K562 (cell line): ENCODE measurements around the gene NIPA2. TPM values are rescaled to one million over a fixed set of nuclear protein-coding genes. Genes with fewer than 3 reads are reported as not detected.

ENCODE experiments used
- ATAC-seq: fragments of 200-7000 bp; cut with Tn5 transposase; 3 replicates; pipeline ENCODE4 v1.9.1; 2020; ENCODE audit warnings: moderate library complexity
- BruUV-seq: library from RNA; stranded (reverse); fragments of 400-500 nt; replicated peaks from 2 replicates; lab custom pipeline; 2021; lab: Mats Ljungman, UMichigan
- CTCF ChIA-PET: fragments of 300-600 bp; formaldehyde crosslinking; extraction: SDS; loops from one replicate; lab custom pipeline; 2021; ENCODE audit warnings: low intra/inter-chr PET ratio; lab: Yijun Ruan, JAX
- POLR2A ChIA-PET: fragments of 300-600, 350-650 bp; sonication (Branson Sonifier 250); formaldehyde crosslinking; extraction: SDS; loops from one replicate; lab custom pipeline; 2021; ENCODE audit warnings: antibody characterized with exemption, inconsistent platforms; lab: Yijun Ruan, JAX
- DNase-seq, 4 experiments: peaks; one replicate each; pipeline versions ENCODE4 v3.0.0 to v3.0.0-alpha.2; 2011 to 2018; ENCODE audit warnings: low spot score in 3 of 4, mixed read lengths in 3 of 4; ENCODE audit errors: extremely low read depth in 1 of 4
- FAIRE-seq: peaks from 2 replicates; lab custom pipeline; 2011; peaks lifted over from hg19 to GRCh38; lab: Jason Lieb, UNC
- H2AFZ ChIP-seq: 2 replicates; pipeline ENCODE4 v1.6.0; 2011; ENCODE audit warnings: low read depth, low read length, control low read depth, inconsistent platforms
- H3K27ac ChIP-seq: fragments of 200-600 bp; 3 replicates; pipeline ENCODE4 v1.8.0; 2011; ENCODE audit warnings: low read depth, mild to moderate bottlenecking, control low read depth, inconsistent platforms, low read length, moderate library complexity, mixed read lengths; ENCODE audit errors: extremely low read depth
- H3K27me3 ChIP-seq, 2 experiments: fragments of 300-600 bp in 1 of 2; 2 replicates in 1 of 2; 3 replicates in 1 of 2; pipeline versions ENCODE4 v1.6.0 to v1.8.0; 2011; ENCODE audit warnings: inconsistent platforms in 2 of 2, low read length in 2 of 2, mild to moderate bottlenecking in 1 of 2, mixed read lengths in 1 of 2, moderate library complexity in 1 of 2; ENCODE audit not compliant: control insufficient read depth in 2 of 2, insufficient read depth in 2 of 2
- H3K36me3 ChIP-seq: fragments of 300-600 bp; 3 replicates; pipeline ENCODE4 v1.8.0; 2011; ENCODE audit warnings: mild to moderate bottlenecking, low read length, inconsistent platforms; ENCODE audit not compliant: control insufficient read depth, insufficient read depth
- H3K4me1 ChIP-seq, 2 experiments: fragments of 200-600 bp in 1 of 2; replicated peaks in 1 of 2; 2 replicates in 1 of 2; 3 replicates in 1 of 2; pipeline versions ENCODE4 v1.5.1 to v1.8.0; 2011; ENCODE audit warnings: inconsistent platforms in 2 of 2, low read length in 2 of 2, mild to moderate bottlenecking in 1 of 2, mixed read lengths in 1 of 2, moderate library complexity in 1 of 2; ENCODE audit not compliant: control insufficient read depth in 2 of 2, insufficient read depth in 2 of 2
- H3K4me2 ChIP-seq: 2 replicates; pipeline ENCODE4 v1.6.1; 2011; ENCODE audit warnings: low read length, control low read depth, inconsistent platforms, mixed read lengths; ENCODE audit not compliant: insufficient read depth
- H3K4me3 ChIP-seq: fragments of 200-600 bp; sonication (generic), shearing (Covaris generic); 2 replicates; pipeline ENCODE4 v1.5.1; 2016; ENCODE audit warnings: control low read depth, inconsistent platforms
- H3K79me2 ChIP-seq: fragments of 200-600 bp; 3 replicates; pipeline ENCODE4 v1.8.0; 2011; ENCODE audit warnings: low read length, inconsistent platforms; ENCODE audit not compliant: control insufficient read depth, insufficient read depth
- H3K9ac ChIP-seq, 2 experiments: 2 replicates each; pipeline versions ENCODE4 v1.6.0 to v1.6.1; 2011; ENCODE audit warnings: low read depth in 2 of 2, low read length in 2 of 2, control low read depth in 1 of 2, inconsistent platforms in 1 of 2, mild to moderate bottlenecking in 1 of 2, mixed read lengths in 1 of 2; ENCODE audit not compliant: insufficient read depth in 1 of 2
- H3K9me1 ChIP-seq: one replicate; pipeline ENCODE4 v1.6.0; 2011; ENCODE audit warnings: inconsistent platforms, mild to moderate bottlenecking, low read length, moderate library complexity; ENCODE audit not compliant: control insufficient read depth, insufficient read depth
- H3K9me3 ChIP-seq: replicated peaks from 2 replicates; pipeline ENCODE4 v1.5.1; 2011; ENCODE audit warnings: low read depth, low read length, inconsistent platforms; ENCODE audit not compliant: control insufficient read depth, insufficient read depth
- H4K20me1 ChIP-seq: replicated peaks from 2 replicates; pipeline ENCODE4 v1.6.1; 2011; ENCODE audit warnings: low read length, inconsistent platforms, mixed read lengths; ENCODE audit not compliant: control insufficient read depth, insufficient read depth
- CEBPB ChIP-seq: fragments of 450-650 bp; IDR thresholded peaks from 2 replicates; pipeline ENCODE4 v1.6.1; 2016; ENCODE audit warnings: missing genetic modification characterization, missing compliant biosample characterization
- HSF4 ChIP-seq: fragments of 250-450 bp; sonication (Bioruptor Pico); IDR thresholded peaks from 2 replicates; pipeline ENCODE4 v2.1.2; 2022; ENCODE audit warnings: mild to moderate bottlenecking, moderate library complexity, borderline replicate concordance
- MIER1 ChIP-seq: fragments of 450-650 bp; IDR thresholded peaks from 2 replicates; pipeline ENCODE4 v1.6.1; 2016; ENCODE audit warnings: antibody characterized with exemption, mild to moderate bottlenecking, low read depth
- POLR2A ChIP-seq: fragments of 450-650 bp; conservative IDR thresholded peaks from 2 replicates; pipeline ENCODE4 v1.6.1; 2016
- RBM39 ChIP-seq: fragments of 200-400 bp; formaldehyde crosslinking; optimal IDR thresholded peaks from 2 replicates; pipeline ENCODE3; 2018; ENCODE audit warnings: low read depth, low read length
- ZFX ChIP-seq: sonication (generic); formaldehyde crosslinking; IDR thresholded peaks from 2 replicates; pipeline ENCODE4 v1.8.0; 2022; ENCODE audit warnings: mild to moderate bottlenecking, missing genetic modification reagents, moderate library complexity
- WGBS: fragments of 100-300 bp; shearing (Covaris generic); methylation state at CpG from one replicate; pipeline ENCODE4 v1.1.6; 2016; ENCODE audit warnings: low coverage, mixed read lengths; ENCODE audit not compliant: insufficient coverage; ENCODE audit errors: missing lambda C conversion rate; 5-methylcytosine and 5-hydroxymethylcytosine counted together
- in situ Hi-C: fragments of 300-500 bp; cut with MboI; formaldehyde crosslinking; loops from 4 replicates; pipeline ENCODE4 v1.15.0; 2018; ENCODE audit warnings: inconsistent platforms, mixed read lengths
- intact Hi-C: fragments of 100-400 bp; cut with micrococcal nuclease; formaldehyde crosslinking; loops from 2 replicates; pipeline ENCODE4 v1.14.2; 2022
- polyA plus RNA-seq, 8 experiments: library from polyadenylated mRNA; depleted of rRNA in 4 of 8; stranded (reverse) in 5 of 8; unstranded in 3 of 8; fragments of >200 nt; fragmentation: Nextera tagmentation in 2 of 8; fragmentation: Illumina TruSeq in 1 of 8; extraction: Ambion mirVana in 2 of 8; extraction: Trizol in 1 of 8; gene quantifications; 2 replicates each; pipeline versions ENCODE4 v1.2.1 to v1.2.3, GENCODE V29; 2011 to 2014; ENCODE audit warnings: inconsistent platforms in 1 of 8, missing spikeins in 1 of 8
- total RNA-seq, 7 experiments: library from RNA; depleted of rRNA in 6 of 7; stranded (reverse); fragments of >200 nt in 6 of 7; fragmentation: Illumina TruSeq in 2 of 7; extraction: Trizol in 2 of 7; gene quantifications; 2 replicates each; pipeline versions ENCODE4 v1.2.1 to v1.2.3, GENCODE V29; 2011 to 2021; ENCODE audit warnings: low replicate concordance in 1 of 7
- TF ChIP-seq, protein P1 (sequence below): IDR thresholded peaks from 2 replicates; pipeline ENCODE4 v1.6.1; 2016; ENCODE audit warnings: missing genetic modification characterization, missing compliant biosample characterization
- TF ChIP-seq, protein P2 (sequence below): fragments of 450-650 bp; formaldehyde crosslinking; IDR thresholded peaks from 2 replicates; pipeline ENCODE4 v1.4.0; 2020; ENCODE audit warnings: mild to moderate bottlenecking, mixed read lengths
- TF ChIP-seq, protein P3 (sequence below), 2 experiments: IDR thresholded peaks; 2 replicates each; pipeline ENCODE4 v1.6.1; 2011; ENCODE audit warnings: borderline replicate concordance in 1 of 2, control low read depth in 1 of 2, low read depth in 1 of 2, low read length in 1 of 2, mild to moderate bottlenecking in 1 of 2, mixed read lengths in 1 of 2, moderate library complexity in 1 of 2; ENCODE audit not compliant: insufficient read depth in 1 of 2, insufficient read length in 1 of 2, poor library complexity in 1 of 2, severe bottlenecking in 1 of 2; ENCODE audit errors: extremely low read depth in 1 of 2
- TF ChIP-seq, protein P4 (sequence below): fragments of 250-450 bp; sonication (Bioruptor Pico); IDR thresholded peaks from 2 replicates; pipeline ENCODE4 v1.5.0; 2021; ENCODE audit warnings: mild to moderate bottlenecking, borderline replicate concordance

NIPA2 gene
- total and polyA plus RNA-seq, 9 of the 15 experiments (the other 6 are each of a cell fraction or from before 2014, with no cell fraction given) = 18.7 to 107 (median 87.3) TPM

DNA sequence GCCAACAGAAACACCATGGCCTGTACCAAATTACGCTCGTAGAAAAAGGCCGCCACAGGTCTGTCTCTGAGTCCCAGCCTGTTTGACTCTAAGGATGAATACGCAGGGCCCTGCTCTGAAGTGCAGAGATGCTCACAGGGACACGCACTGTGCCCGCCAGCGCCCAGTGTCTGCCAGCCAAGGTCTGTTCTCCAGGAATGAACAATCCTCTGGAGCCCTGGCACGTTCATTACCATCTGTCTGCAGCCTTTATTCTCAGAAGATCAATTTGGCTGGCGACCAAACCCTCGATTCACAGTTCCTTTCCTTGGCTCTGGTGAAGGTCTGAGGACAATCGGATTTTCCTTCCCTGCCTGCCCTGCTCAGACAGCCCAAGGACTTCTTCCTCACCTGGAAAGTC is 66.3 kb downstream of the NIPA2 start:
- H4K20me1 ChIP-seq = no peaks in the 10 kb centered on the region
- WGBS = 83% methylated on average over 11 of the region's 11 CpGs
- no peak overlapping the region for H3K9ac ChIP-seq
- intact Hi-C loops = no loop called here
- no peaks in the 10 kb centered on the region for H3K27me3 ChIP-seq
- H3K36me3 ChIP-seq = peaks cover 45% of the 10 kb centered on the region; the same call in 2 of the 3 replicates
- ATAC-seq (no peak), FAIRE-seq (no peak), DNase-seq (no peak)
- BruUV-seq = no TSS peak
- TF ChIP-seq, protein P1, sequence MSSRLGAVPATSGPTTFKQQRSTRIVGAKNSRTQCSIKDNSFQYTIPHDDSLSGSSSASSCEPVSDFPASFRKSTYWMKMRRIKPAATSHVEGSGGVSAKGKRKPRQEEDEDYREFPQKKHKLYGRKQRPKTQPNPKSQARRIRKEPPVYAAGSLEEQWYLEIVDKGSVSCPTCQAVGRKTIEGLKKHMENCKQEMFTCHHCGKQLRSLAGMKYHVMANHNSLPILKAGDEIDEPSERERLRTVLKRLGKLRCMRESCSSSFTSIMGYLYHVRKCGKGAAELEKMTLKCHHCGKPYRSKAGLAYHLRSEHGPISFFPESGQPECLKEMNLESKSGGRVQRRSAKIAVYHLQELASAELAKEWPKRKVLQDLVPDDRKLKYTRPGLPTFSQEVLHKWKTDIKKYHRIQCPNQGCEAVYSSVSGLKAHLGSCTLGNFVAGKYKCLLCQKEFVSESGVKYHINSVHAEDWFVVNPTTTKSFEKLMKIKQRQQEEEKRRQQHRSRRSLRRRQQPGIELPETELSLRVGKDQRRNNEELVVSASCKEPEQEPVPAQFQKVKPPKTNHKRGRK = no peak
- TF ChIP-seq, protein P2, sequence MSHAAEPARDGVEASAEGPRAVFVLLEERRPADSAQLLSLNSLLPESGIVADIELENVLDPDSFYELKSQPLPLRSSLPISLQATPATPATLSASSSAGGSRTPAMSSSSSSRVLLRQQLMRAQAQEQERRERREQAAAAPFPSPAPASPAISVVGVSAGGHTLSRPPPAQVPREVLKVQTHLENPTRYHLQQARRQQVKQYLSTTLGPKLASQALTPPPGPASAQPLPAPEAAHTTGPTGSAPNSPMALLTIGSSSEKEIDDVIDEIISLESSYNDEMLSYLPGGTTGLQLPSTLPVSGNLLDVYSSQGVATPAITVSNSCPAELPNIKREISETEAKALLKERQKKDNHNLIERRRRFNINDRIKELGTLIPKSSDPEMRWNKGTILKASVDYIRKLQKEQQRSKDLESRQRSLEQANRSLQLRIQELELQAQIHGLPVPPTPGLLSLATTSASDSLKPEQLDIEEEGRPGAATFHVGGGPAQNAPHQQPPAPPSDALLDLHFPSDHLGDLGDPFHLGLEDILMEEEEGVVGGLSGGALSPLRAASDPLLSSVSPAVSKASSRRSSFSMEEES (CRISPR knock-in tag) = no peak
- TF ChIP-seq POLR2A = no peak
- TF ChIP-seq CEBPB = no peak
- TF ChIP-seq, protein P3, sequence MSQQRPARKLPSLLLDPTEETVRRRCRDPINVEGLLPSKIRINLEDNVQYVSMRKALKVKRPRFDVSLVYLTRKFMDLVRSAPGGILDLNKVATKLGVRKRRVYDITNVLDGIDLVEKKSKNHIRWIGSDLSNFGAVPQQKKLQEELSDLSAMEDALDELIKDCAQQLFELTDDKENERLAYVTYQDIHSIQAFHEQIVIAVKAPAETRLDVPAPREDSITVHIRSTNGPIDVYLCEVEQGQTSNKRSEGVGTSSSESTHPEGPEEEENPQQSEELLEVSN (IDR thresholded peaks at IDR 0.05; ENCODE audit: borderline replicate concordance in 1 of 2, extremely low read depth in 1 of 2, insufficient read depth in 1 of 2, insufficient read length in 1 of 2, low read depth in 1 of 2, low read length in 1 of 2, poor library complexity in 1 of 2, severe bottlenecking in 1 of 2) = no peak
- TF ChIP-seq ZFX = no peak
- no peak for TF ChIP-seq HSF4 (CRISPR knock-in tag)
- no peak for TF ChIP-seq RBM39
- no peak for TF ChIP-seq MIER1
- TF ChIP-seq, protein P4, sequence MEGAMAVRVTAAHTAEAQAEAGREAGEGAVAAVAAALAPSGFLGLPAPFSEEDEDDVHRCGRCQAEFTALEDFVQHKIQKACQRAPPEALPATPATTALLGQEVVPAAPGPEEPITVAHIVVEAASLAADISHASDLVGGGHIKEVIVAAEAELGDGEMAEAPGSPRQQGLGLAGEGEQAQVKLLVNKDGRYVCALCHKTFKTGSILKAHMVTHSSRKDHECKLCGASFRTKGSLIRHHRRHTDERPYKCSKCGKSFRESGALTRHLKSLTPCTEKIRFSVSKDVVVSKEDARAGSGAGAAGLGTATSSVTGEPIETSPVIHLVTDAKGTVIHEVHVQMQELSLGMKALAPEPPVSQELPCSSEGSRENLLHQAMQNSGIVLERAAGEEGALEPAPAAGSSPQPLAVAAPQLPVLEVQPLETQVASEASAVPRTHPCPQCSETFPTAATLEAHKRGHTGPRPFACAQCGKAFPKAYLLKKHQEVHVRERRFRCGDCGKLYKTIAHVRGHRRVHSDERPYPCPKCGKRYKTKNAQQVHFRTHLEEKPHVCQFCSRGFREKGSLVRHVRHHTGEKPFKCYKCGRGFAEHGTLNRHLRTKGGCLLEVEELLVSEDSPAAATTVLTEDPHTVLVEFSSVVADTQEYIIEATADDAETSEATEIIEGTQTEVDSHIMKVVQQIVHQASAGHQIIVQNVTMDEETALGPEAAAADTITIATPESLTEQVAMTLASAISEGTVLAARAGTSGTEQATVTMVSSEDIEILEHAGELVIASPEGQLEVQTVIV (CRISPR knock-in tag) = no peak
- H3K79me2 ChIP-seq = no peaks in the 10 kb centered on the region
- H3K9me1 ChIP-seq = no peaks in the 10 kb centered on the region
- CTCF ChIA-PET = no interaction called here
- in situ Hi-C loops = no loop called here
- H3K4me2 ChIP-seq = no peak overlapping the region
- H3K4me1 ChIP-seq = peaks cover 0 to 3% of the 10 kb centered on the region in 2 experiments; a peak in 3 of 5 replicates
- no peak overlapping the region for H3K27ac ChIP-seq
- no peak overlapping the region for H2AFZ ChIP-seq
- no peak overlapping the region for H3K4me3 ChIP-seq
- H3K9me3 ChIP-seq = no peaks in the 10 kb centered on the region
- POLR2A ChIA-PET = no interaction called here
